ENCODE results near the gene CHAMP1.
"Not testable (repeated sequence)": the region's sequence is repeated elsewhere in the genome, so short reads cannot be mapped to it uniquely, and the experiment has no call there.

The CHAMP1 gene

DNA sequence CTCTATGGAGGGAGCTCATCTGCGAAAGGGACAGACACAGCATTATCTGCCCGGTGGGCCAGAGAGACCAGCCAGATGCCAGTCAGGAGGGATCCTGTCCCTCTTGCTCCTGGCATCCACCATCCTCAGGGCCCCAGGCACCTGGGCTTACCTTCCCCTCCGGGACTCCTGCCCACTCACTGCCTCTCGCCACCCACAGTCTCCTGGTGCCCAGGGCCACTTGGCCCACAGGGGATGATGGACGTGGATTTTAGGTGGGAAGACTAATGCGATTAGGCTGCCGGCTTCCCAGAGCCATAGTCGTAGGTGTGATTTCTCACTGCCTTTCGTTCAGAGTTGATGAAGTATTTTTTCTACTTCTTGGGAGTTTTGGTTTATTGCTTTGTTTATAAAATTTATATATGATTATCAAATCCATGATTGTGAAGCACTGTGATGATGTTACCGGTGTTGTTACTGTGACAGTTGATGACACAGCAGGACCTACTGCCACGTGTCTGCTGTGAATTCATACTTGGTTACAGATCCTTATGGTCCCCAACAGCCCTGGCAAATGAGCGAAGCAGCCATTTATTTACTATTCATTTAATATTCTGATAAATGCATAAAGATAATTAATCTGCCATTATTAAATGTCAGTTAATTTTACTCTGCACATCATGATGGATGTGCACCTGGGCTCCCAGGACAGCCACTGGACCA is 14.5 kb upstream of the CHAMP1 start:
- no peak for DNase-seq (ENCODE audit: low read depth in 2 of 2)

GRCh38 chr13:114303700-114304327 is 10.5 kb upstream of the CHAMP1 start:
- no peak for DNase-seq (ENCODE audit: low read depth in 2 of 2)

DNA sequence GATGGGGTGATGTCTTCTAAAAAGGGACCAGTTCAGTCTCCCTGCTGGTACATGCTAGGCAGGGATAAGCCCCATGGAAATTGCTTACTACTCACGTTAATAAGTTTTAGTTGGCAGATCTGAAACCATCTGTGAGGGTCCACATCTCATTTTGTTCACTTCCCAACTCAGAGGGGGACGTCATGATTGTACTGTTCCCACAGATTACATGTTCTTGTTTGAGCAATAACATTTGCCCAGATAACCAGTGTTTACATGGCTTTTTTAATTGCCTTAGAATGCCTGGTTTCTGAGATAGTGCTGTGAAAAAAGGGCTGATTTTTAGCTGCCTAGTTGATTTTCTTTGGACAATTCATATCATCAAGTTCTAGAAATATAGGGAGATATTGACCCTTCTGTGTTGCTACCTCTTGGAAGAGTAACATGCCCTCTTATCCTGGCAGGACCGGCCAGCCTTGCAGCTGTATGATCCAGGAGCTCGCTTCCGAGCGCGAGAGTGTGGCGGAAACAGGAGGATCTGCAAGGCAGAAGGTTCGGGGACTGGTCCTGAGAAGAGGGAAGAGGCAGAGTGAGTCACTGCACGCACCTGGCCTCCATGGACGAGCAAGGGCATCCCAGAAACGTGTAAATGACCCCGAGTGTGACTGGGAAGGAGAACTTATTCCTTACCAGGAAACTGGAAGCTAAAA is 9.8 kb upstream of the CHAMP1 start:
- DNase-seq (ENCODE audit: low read depth in 2 of 2) = no peak

GRCh38 chr13:114309086-114309485 is 5.2 kb upstream of the CHAMP1 start:
- DNase-seq (ENCODE audit: low read depth in 2 of 2) = no peak

- no peak for DNase-seq (ENCODE audit: low read depth in 2 of 2)
Measured at GRCh38 chr13:114309806-114310410, 4.4 kb upstream of the CHAMP1 start.

- no peak for DNase-seq (ENCODE audit: low read depth in 2 of 2)
Measured at GRCh38 chr13:114310956-114311355, 3.3 kb upstream of the CHAMP1 start.

GRCh38 chr13:114311387-114311786 is 2.9 kb upstream of the CHAMP1 start:
- no peak for DNase-seq (ENCODE audit: low read depth in 2 of 2)

DNA sequence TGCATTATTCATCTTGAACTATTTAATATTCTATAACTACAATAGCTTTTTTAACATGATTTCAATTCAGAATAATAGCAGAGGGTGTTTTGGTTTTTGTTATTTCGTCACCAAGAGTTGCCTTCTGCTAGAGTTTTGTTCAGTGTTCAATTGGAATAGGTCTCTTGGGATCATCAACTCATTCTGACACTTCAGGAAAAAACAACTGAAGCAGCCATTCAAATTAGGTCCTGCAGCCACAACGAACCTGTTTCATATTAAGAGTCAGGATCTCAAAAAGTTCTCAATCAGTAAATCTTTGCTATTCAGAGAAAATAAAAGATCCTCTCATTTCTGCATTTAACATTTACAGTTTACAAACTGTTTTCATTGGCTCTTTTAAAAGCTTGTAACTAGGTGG is 2.4 kb upstream of the CHAMP1 start:
- DNase-seq (ENCODE audit: low read depth in 2 of 2) = no peak

DNA sequence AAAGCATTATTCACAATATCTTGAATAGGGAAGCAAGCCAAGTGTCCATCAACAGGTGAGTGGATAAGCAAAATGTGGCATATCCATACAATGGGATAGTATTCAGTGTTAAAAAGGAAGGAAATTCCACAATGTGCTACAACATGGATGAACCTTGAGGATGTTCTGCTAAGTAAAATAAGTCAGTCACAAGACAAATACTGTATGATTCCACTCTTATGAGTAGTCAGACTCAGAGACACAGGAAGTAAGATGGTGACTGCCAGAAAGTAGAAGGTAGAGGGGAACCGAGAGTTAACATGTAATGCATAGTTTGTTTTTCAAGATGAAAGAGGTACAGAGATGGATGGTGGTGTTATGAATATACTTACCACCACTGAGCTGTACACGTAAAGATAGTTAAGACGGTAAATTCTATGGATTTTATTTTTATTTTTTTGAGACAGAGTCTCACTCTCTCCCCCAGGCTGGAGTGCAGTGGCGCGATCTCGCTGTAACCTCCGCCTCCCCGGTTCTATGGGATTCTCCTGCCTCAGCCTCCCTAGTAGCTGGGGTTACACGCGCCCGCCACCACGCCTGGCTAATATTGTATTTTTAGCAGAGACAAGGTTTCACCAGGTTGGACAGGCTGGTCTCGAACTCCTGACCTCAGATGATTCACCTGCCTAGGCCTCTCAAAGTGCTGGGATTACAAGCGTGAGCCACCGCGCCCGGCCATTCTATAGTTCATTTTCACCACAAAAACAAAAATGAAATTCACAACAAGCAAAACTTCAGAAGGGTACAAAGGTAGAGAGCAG is 1.0 kb upstream of the CHAMP1 start:
- no peak for DNase-seq (ENCODE audit: low read depth in 2 of 2)

DNA sequence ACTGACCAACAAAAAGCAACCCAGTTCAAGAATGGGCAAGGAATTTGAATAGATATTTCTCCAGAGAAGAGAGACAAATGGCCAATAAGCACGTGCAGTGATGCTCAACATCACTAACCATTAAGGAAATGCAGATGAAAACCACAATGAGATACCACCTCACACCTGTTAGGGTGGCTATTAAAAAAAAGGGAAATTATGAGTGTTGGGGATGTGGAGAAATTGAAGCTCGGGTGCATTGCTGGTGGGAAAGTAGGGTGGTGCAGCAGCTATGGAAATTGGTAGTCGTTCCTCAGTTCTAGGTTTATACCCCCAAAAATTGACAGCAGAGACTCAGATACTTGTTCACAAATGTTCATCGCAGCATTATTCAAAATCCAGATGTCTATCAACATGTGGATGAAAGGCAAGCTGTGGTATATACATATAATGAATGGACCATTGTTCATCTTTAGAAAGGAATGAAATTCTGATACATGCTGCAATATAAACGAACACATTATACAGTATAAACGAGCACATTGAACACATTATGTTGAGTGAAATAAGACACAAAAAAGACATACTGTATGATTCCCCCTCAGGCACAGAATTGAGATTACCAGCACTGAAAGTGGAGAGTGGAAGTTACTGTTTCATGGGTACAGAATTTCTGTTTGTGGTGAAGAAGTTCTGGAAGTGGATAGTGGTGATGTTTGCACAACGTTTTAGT is 927 bp downstream of the CHAMP1 start:
- no peak for DNase-seq (ENCODE audit: low read depth in 2 of 2)

GRCh38 chr13:114318624-114319023 is 4.3 kb downstream of the CHAMP1 start:
- no peak for DNase-seq (ENCODE audit: low read depth in 2 of 2)

- DNase-seq (ENCODE audit: low read depth in 2 of 2) = no peak
Measured at GRCh38 chr13:114319441-114319913, 5.2 kb downstream of the CHAMP1 start.

GRCh38 chr13:114320065-114320464 is 5.8 kb downstream of the CHAMP1 start:
- no peak for DNase-seq (ENCODE audit: low read depth in 2 of 2)

- DNase-seq (ENCODE audit: low read depth in 2 of 2) = no peak
Measured at GRCh38 chr13:114321256-114321655, 7.0 kb downstream of the CHAMP1 start.

DNA sequence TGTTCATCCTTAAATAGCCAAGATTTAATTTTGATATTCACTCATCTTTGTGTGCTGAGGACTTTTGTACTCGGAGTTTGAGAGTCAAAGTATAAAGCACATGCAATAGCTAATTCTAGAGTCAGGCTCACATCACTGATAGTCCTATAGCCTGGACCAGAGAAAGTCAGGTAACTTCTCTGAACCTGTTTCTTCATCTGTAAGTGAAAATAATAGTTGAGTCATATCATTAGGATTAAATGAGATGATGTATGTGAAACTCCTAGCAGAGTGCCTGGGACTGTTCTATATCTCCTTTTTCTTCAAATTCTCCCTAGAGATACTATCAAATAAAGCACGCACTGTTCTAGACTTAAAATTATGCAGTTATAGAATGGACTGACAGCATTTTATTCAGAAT is 9.0 kb downstream of the CHAMP1 start:
- DNase-seq (ENCODE audit: low read depth in 2 of 2) = no peak

- no peak for DNase-seq (ENCODE audit: low read depth in 2 of 2)
Measured at GRCh38 chr13:114324334-114324733, 10.0 kb downstream of the CHAMP1 start.

GRCh38 chr13:114325729-114326128 is 11.4 kb downstream of the CHAMP1 start:
- DNase-seq (ENCODE audit: low read depth in 2 of 2) = no peak

GRCh38 chr13:114328034-114328433 is 13.7 kb downstream of the CHAMP1 start:
- DNase-seq (ENCODE audit: low read depth in 2 of 2) = no peak

- no peak for DNase-seq (ENCODE audit: low read depth in 2 of 2)
Measured at GRCh38 chr13:114328595-114328994, 14.3 kb downstream of the CHAMP1 start.

DNA sequence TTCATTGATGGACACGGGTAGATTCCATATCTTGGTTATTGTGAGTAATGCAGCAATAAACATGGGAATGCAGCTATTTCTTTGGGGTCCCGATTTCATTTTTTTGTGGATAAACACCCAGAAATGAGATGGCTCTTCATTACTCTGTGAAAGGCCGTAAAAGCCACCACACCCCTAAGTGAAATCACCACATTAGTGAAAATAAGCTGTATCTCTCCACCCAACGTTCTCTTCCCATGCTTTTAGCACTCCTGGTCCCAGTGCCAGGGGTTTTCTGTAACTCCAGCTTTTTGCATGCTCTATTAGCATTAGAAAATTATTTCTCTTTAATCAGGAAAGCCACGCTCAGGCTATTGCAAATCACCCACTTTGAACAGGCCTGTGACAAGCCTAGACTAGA is 15.8 kb downstream of the CHAMP1 start:
- DNase-seq (ENCODE audit: low read depth in 2 of 2) = no peak

- DNase-seq (ENCODE audit: low read depth in 2 of 2) = not testable (repeated sequence)
Measured at GRCh38 chr13:114333881-114334280, 19.6 kb downstream of the CHAMP1 start.

Measured in stimulated activated CD8-positive, alpha-beta memory T cell treated with anti-CD3 and anti-CD28 coated beads, Interleukin-15, amount 100 ng/mL, for 4 hours (primary cell).